HEK293 (cell line): Measurements from ENCODE around the gene ARRDC2.

Experiments used
- CTCF ChIP-seq: fragments of 450-650 bp; formaldehyde crosslinking; IDR thresholded peaks from 2 replicates; pipeline ENCODE4 v1.5.1; 2016; ENCODE audit warnings: missing biosample characterization, missing genetic modification characterization
- OVOL3 ChIP-seq: fragments of 450-650 bp; formaldehyde crosslinking; IDR thresholded peaks from 2 replicates; pipeline ENCODE4 v1.5.1; 2016; ENCODE audit warnings: missing biosample characterization, missing genetic modification characterization
- ZNF10 ChIP-seq: fragments of 450-650 bp; formaldehyde crosslinking; IDR thresholded peaks from 2 replicates; pipeline ENCODE4 v1.5.1; 2017; ENCODE audit warnings: missing biosample characterization, missing genetic modification characterization
- ZNF175 ChIP-seq: fragments of 450-650 bp; formaldehyde crosslinking; IDR thresholded peaks from 2 replicates; pipeline ENCODE4 v1.5.1; 2016; ENCODE audit warnings: missing biosample characterization, missing genetic modification characterization

- TF ChIP-seq OVOL3 (tag by site-specific recombination), result no peak
- TF ChIP-seq ZNF10 (tag by site-specific recombination), result no peak
- TF ChIP-seq CTCF (tag by site-specific recombination), result no peak
- no peak for TF ChIP-seq ZNF175
These were observed 48.0 kb downstream of the ARRDC2 start for GRCh38 chr19:18055967-18056366.
